GM12892 (cell line): ENCODE data around the gene PLEKHM1.

Experiments used
- POLR2A ChIP-seq: IDR thresholded peaks from 2 replicates; pipeline ENCODE4 v1.6.1; 2011; ENCODE audit warnings: low read depth, low read length, control low read depth
- POLR2AphosphoS5 ChIP-seq: IDR thresholded peaks from 2 replicates; pipeline ENCODE4 v1.6.1; 2011; ENCODE audit warnings: low read depth, low read length, control low read depth
- TAF1 ChIP-seq: IDR thresholded peaks from 2 replicates; pipeline ENCODE4 v1.6.1; 2011; ENCODE audit warnings: low read depth, mild to moderate bottlenecking, control low read depth, low read length, borderline replicate concordance

- TF ChIP-seq POLR2A (no peak), TAF1 (no peak), POLR2AphosphoS5 (no peak)
Measured at GRCh38 chr17:45413498-45413923, 77.0 kb downstream of the PLEKHM1 start.
